H1 (cell line): Measurements from ENCODE around the gene GMPPA. TPM values are rescaled to one million over a fixed set of nuclear protein-coding genes. Genes with fewer than 3 reads are reported as not detected.

Experiments used
- FOSL1 ChIP-seq: IDR thresholded peaks from 2 replicates; pipeline ENCODE4 v1.6.1; 2011; ENCODE audit warnings: mild to moderate bottlenecking, low read depth, low read length, moderate library complexity; ENCODE audit not compliant: insufficient read depth
- JUND ChIP-seq: IDR thresholded peaks from 2 replicates; pipeline ENCODE4 v1.6.1; 2011; ENCODE audit warnings: mild to moderate bottlenecking, improper control_type of control experiment, low read length
- NANOG ChIP-seq: IDR thresholded peaks from 2 replicates; pipeline ENCODE4 v1.6.1; 2011; ENCODE audit warnings: low read length, low read depth, mild to moderate bottlenecking, inconsistent platforms; ENCODE audit not compliant: insufficient read depth, poor library complexity, severe bottlenecking
- PHF8 ChIP-seq: fragments of 200-600 bp; sonication (generic); conservative IDR thresholded peaks from 2 replicates; pipeline ENCODE4 v1.7.1; 2012; ENCODE audit warnings: low read depth, mild to moderate bottlenecking, inconsistent platforms, low read length, moderate library complexity
- polyA plus RNA-seq, 7 experiments: library from polyadenylated mRNA; depleted of rRNA in 3 of 7; stranded (reverse) in 5 of 7; unstranded in 2 of 7; fragments of >200 nt in 5 of 7; fragments of 200-250 nt in 2 of 7; gene quantifications; 1 replicate in 5 of 7; 2 replicates in 1 of 7; 4 replicates in 1 of 7; pipeline versions ENCODE4 v1.2.1 to v1.2.3, GENCODE V29; 2011 to 2013; ENCODE audit warnings: missing spikeins in 2 of 7, mixed read lengths in 2 of 7
- total RNA-seq: library from RNA; stranded (reverse); fragmentation: NEBNext Ultra II Directional; extraction: Animal tissue kit (Norgen Biotek cat#: 25700); gene quantifications from 2 replicates; pipeline ENCODE4 v1.2.1, GENCODE V29; 2021
- TF ChIP-seq, protein P1 (sequence below): fragments of 300-600 bp; sonication (generic); IDR thresholded peaks from 2 replicates; pipeline ENCODE4 v1.7.1; 2012; ENCODE audit warnings: low read length, moderate library complexity, mild to moderate bottlenecking, inconsistent platforms; ENCODE audit not compliant: insufficient replicate concordance
- TF ChIP-seq, protein P2 (sequence below): IDR thresholded peaks from 2 replicates; pipeline ENCODE4 v1.6.1; 2012; ENCODE audit warnings: inconsistent platforms

The GMPPA gene
- total and polyA plus RNA-seq, 2 of the 8 experiments (the other 6 are each of a cell fraction or from before 2014, with no cell fraction given): 34.3 to 98.8 TPM

DNA sequence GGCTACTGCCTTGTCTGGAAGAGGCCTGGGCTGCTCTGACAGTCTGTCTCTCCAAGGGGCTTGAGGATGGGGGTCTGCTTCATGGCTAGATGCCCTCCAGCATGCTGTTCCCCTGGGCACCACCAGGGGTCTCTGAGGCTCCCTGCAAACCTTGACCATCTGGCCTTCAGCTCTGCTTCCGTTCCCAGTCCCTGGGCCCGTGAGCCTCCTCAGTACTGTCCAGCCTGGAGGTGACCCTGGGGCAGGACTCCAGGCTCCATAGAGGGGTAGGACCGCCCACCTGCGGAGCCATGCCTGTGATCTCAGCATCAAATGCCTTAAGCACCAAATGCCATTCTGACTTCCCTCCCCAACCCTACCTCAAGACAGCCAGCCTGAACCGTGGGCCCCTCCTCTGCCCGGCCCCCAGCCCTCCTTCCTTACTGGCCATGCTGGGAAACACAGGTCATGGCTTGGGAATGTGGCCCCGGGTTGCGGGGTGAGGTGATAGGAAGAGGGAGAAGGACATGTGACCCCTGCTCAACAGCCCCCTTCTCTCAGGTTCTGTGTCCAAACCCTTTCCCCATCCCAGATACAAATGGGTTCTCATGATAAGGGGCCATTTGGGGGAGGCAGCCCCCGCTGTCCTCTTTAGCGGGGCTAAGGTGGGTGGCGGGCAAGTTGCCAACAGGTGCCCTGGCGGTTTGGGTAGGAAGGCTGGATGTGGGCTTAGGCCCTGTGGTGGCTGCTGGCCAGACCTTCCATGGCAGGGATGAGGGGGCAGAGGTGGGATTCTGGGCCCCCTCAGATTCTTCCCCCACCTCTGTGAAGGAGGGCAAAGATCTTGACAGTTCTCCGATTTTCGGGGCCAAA, 39.0 kb upstream of the GMPPA start (continued):
- TF ChIP-seq, protein P1, sequence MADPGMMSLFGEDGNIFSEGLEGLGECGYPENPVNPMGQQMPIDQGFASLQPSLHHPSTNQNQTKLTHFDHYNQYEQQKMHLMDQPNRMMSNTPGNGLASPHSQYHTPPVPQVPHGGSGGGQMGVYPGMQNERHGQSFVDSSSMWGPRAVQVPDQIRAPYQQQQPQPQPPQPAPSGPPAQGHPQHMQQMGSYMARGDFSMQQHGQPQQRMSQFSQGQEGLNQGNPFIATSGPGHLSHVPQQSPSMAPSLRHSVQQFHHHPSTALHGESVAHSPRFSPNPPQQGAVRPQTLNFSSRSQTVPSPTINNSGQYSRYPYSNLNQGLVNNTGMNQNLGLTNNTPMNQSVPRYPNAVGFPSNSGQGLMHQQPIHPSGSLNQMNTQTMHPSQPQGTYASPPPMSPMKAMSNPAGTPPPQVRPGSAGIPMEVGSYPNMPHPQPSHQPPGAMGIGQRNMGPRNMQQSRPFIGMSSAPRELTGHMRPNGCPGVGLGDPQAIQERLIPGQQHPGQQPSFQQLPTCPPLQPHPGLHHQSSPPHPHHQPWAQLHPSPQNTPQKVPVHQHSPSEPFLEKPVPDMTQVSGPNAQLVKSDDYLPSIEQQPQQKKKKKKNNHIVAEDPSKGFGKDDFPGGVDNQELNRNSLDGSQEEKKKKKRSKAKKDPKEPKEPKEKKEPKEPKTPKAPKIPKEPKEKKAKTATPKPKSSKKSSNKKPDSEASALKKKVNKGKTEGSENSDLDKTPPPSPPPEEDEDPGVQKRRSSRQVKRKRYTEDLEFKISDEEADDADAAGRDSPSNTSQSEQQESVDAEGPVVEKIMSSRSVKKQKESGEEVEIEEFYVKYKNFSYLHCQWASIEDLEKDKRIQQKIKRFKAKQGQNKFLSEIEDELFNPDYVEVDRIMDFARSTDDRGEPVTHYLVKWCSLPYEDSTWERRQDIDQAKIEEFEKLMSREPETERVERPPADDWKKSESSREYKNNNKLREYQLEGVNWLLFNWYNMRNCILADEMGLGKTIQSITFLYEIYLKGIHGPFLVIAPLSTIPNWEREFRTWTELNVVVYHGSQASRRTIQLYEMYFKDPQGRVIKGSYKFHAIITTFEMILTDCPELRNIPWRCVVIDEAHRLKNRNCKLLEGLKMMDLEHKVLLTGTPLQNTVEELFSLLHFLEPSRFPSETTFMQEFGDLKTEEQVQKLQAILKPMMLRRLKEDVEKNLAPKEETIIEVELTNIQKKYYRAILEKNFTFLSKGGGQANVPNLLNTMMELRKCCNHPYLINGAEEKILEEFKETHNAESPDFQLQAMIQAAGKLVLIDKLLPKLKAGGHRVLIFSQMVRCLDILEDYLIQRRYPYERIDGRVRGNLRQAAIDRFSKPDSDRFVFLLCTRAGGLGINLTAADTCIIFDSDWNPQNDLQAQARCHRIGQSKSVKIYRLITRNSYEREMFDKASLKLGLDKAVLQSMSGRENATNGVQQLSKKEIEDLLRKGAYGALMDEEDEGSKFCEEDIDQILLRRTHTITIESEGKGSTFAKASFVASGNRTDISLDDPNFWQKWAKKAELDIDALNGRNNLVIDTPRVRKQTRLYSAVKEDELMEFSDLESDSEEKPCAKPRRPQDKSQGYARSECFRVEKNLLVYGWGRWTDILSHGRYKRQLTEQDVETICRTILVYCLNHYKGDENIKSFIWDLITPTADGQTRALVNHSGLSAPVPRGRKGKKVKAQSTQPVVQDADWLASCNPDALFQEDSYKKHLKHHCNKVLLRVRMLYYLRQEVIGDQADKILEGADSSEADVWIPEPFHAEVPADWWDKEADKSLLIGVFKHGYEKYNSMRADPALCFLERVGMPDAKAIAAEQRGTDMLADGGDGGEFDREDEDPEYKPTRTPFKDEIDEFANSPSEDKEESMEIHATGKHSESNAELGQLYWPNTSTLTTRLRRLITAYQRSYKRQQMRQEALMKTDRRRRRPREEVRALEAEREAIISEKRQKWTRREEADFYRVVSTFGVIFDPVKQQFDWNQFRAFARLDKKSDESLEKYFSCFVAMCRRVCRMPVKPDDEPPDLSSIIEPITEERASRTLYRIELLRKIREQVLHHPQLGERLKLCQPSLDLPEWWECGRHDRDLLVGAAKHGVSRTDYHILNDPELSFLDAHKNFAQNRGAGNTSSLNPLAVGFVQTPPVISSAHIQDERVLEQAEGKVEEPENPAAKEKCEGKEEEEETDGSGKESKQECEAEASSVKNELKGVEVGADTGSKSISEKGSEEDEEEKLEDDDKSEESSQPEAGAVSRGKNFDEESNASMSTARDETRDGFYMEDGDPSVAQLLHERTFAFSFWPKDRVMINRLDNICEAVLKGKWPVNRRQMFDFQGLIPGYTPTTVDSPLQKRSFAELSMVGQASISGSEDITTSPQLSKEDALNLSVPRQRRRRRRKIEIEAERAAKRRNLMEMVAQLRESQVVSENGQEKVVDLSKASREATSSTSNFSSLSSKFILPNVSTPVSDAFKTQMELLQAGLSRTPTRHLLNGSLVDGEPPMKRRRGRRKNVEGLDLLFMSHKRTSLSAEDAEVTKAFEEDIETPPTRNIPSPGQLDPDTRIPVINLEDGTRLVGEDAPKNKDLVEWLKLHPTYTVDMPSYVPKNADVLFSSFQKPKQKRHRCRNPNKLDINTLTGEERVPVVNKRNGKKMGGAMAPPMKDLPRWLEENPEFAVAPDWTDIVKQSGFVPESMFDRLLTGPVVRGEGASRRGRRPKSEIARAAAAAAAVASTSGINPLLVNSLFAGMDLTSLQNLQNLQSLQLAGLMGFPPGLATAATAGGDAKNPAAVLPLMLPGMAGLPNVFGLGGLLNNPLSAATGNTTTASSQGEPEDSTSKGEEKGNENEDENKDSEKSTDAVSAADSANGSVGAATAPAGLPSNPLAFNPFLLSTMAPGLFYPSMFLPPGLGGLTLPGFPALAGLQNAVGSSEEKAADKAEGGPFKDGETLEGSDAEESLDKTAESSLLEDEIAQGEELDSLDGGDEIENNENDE: no peak
- TF ChIP-seq NANOG: no peak
- TF ChIP-seq, protein P2, sequence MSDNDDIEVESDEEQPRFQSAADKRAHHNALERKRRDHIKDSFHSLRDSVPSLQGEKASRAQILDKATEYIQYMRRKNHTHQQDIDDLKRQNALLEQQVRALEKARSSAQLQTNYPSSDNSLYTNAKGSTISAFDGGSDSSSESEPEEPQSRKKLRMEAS: peak; percentile 36; the same call in 1 of the 2 replicates
- TF ChIP-seq PHF8: no peak
- no peak for TF ChIP-seq FOSL1
- no peak for TF ChIP-seq JUND
